HG03457 (cell line): ENCODE data around the gene LARGE1.

Experiments used
- ATAC-seq: cut with Tn5 transposase; IDR thresholded peaks from one replicate; pipeline ENCODE4 v1.9.1; 2021; ENCODE audit warnings: moderate number of reproducible peaks; ENCODE audit not compliant: unreplicated experiment

Gene LARGE1

DNA sequence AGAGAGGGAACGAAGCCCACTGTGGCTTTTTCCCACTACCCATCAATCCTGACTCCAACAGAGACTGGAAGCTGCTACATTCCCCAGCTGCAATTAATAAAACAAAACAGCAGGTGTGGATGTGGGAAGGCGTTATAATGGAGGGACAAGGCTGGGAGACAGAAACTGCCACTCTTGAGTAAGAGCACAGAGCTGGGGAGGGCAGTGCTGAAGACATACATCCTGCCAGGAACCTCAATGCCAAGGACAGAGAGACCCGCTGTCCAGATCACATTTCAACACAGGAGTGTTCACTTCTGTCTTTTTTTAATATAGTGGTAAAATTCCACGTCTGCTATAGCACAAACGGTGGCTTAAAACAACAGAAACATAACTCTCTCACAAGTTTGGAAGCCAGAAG, 94.5 kb downstream of the LARGE1 start:
- ATAC-seq: no peak

DNA sequence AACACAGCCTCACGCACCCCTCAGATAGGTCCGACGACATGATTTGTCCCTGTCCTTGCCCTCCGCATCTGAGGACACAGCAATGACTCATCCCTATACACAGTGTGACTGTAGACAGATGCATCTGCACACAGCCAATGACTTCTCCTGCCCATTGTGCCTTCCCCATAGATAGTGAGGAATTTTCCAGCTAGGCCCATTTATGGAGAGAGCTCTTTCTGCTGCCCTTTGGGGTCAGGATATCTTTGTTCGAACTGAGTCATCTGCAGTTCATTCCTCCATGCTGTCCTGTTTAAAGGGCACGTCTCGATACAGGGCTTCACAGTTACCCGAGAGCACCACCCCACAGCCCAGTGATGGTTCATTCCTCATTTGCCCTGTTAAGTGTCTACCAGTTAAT, 96.7 kb downstream of the LARGE1 start:
- no peak for ATAC-seq

DNA sequence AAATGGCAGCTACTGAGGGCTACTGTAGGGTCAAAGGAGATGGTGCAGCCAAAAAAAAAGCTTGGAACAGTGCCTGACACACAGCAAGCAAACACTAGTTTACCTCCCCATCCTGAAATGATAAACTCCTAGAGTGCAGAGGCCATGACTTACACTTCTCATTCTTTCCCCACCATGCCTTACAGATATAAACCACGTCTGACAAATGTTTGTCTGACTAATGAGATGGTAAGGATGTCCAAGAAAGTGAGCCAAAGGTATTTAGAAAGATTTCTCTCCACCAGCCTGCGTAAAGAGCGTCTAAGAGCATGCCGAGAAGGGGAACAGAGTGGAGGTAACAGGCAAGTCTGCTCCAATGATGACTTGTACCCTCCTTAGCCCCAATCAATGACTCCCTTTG, 99.0 kb downstream of the LARGE1 start:
- no peak for ATAC-seq

GRCh38 chr22:33819743-33820142, 100.5 kb downstream of the LARGE1 start:
- no peak for ATAC-seq

- no peak for ATAC-seq
Observed at GRCh38 chr22:33817512-33818127, 102.7 kb downstream of the LARGE1 start.

DNA sequence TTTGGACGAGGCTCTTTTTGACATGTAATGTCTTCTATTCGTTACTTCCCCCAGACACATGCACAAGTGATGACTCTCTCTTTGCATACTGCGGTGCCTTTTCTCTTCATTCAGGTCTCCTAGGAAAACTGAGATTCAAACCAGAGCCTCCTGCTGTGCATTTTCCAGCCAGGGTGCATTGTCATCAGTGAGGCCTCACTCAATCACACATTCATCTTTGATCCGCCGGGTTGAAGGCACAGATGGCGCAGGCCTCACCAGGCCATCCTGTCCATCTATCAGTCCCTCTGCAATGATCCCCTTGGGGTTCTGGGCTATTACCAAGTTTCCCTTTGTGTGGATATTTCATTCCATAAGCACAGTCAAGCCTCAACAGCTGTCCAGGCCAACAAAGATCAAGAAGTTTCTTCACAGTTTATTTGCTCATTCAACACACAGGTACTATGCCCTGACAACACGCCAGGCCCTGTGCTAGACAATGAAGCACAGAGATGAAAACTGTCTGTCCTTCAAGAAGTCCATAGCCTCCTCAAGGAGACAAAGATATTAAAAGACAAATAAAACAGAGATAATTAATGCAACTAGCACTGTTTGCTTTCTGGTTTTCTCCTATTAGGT, 107.8 kb downstream of the LARGE1 start:
- no peak for ATAC-seq

GRCh38 chr22:33811686-33812085, 108.6 kb downstream of the LARGE1 start:
- no peak for ATAC-seq

- no peak for ATAC-seq
Observed at GRCh38 chr22:33811208-33811607, 109.1 kb downstream of the LARGE1 start.

DNA sequence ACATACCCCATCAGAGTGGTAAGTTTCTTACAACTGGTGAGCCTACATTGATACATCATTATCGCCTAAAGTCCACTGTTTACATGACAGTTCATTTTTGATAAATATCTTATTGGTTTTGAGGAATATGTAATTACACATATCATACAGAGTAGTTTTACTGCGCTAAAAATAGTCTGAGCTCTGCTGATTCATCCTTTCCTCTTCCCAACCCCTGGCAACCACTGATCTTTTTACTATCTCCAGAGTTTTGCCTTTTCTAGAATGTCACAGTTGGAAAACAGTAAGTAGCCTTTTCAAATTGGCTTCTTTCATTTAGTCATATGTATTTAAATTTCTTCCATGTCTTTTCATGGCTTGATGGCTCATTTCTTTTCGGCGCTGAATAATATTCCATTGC, 112.8 kb downstream of the LARGE1 start:
- ATAC-seq: no peak

GRCh38 chr22:33806191-33806590, 114.1 kb downstream of the LARGE1 start:
- no peak for ATAC-seq

DNA sequence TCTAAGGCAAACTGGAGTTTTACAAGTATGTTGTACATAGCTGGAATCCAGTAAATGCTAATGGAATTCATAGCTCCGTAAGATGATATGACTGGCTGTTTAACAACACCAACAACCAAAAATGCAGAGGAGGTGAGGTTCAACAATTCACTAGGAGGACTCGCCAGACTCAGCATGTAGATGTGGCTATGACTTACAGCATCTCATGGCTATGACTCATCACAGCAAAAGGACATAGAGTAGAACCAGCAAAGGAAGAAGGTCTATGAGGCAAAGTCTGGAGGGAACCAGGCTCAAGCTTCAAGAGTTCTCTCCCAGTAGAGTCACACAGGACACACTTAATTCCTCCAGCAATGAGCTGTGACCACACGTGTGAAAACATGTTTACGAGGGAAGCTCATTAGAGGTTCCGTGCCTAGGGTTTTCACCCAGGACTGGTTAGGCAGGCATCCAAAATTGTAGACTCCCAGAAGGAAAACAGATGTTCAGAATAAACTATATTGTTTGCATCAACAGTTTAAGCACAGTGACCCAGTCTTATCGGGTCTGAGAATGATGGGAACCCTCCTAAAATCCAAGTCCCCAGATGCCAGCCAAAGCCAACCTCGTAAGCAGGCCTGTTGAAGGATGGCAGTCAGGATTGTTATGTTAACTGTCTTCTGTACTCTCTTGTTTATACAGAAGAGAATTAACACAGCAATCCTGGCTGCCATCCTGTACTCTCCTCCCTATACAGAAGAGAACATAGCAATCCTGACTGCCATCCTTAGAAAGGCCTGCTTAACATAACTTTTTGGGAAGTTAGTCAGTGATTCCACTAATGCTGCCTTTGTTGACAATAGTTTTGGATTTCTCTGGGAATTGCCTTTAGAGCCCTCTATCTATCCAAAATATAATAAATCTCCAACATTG, 116.6 kb downstream of the LARGE1 start:
- no peak for ATAC-seq

- ATAC-seq: no peak
Observed at GRCh38 chr22:33798401-33798800, 121.9 kb downstream of the LARGE1 start.

GRCh38 chr22:33796494-33796893, 123.8 kb downstream of the LARGE1 start:
- no peak for ATAC-seq

- ATAC-seq: no peak
Observed at GRCh38 chr22:33793475-33793874, 126.8 kb downstream of the LARGE1 start.

DNA sequence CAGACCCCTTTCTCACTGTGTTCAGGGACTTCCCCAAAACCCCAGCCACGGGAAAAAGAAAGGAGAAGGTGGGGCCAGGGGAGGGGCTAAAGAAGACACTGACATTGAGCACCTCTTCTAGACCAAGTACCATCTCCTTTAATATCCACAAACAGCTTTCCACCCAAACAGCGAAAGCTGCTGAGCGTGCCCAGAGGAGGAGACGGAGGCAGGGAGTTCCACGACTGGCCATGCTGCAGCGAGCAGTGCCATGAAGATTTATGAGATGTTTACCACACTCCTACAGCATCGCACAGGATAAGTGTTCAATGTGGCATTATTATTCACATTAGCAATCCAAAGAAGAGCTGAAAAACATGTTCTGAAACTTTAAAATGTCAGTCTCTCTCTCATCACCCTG, 127.4 kb downstream of the LARGE1 start:
- ATAC-seq: no peak

DNA sequence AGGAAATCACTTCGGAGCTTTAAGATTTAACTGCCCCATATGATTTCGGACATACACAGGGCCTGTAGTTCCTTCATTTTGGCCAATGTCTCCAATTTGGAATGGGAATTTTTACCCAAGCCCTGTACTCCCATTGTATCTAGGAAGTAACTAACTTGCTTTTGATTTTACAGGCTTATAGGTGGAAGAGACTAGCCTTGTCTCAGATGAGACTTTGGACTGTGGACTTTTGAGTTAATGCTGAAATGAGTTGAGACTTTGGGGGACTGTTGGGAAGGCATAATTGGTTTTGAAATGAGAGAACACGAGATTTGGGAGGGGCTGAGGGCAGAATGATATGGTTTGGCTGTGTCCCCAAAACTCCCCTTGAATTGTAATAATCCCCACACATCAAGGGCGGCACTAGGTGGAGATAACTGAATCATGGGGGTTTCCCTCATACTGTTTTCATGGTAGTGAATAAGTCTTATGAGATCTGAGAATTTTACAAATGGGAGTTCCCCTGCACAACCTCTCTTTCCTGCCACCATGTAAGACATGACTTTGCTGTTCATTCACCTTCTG, 130.5 kb downstream of the LARGE1 start:
- ATAC-seq: no peak

GRCh38 chr22:33788927-33789326, 131.3 kb downstream of the LARGE1 start:
- ATAC-seq: no peak

DNA sequence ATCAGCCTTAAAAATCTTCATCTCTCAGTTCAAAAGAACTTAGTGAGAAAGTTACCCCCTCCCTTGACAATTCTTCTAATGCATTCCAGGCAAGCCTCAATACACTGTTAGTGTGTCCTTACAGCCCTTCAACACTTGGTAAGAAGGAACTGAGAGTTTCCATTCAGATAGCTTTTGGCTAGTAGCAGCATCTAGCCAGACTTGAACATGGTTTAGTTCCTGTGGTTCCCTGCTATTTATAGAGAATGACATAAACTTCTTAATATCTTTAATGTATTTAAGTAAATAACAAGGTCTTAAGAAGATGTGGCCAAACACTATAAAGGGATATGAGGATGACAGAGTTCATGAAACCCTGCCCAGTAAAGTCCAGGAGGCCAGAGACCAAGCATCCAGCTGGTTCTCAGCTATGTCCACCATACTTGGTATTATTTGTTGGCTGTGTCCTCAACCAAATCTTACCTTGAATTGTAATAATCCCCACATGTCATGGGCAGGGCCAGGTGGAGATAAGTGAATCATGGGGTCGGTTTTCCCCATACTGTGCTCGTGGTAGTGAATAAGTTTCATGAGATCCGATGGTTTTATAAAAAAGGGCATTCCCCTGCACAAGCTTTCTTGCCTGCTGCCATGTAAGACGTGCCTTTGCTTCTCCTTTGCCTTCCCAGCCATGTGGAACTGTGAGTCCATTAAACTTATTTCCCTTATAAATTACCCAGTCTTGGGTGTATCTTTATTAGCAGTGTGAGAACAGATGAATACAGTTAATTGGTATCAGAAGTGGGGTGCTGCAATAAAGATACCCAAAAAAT, 132.4 kb downstream of the LARGE1 start:
- ATAC-seq: no peak

GRCh38 chr22:33786149-33786548, 134.1 kb downstream of the LARGE1 start:
- no peak for ATAC-seq

DNA sequence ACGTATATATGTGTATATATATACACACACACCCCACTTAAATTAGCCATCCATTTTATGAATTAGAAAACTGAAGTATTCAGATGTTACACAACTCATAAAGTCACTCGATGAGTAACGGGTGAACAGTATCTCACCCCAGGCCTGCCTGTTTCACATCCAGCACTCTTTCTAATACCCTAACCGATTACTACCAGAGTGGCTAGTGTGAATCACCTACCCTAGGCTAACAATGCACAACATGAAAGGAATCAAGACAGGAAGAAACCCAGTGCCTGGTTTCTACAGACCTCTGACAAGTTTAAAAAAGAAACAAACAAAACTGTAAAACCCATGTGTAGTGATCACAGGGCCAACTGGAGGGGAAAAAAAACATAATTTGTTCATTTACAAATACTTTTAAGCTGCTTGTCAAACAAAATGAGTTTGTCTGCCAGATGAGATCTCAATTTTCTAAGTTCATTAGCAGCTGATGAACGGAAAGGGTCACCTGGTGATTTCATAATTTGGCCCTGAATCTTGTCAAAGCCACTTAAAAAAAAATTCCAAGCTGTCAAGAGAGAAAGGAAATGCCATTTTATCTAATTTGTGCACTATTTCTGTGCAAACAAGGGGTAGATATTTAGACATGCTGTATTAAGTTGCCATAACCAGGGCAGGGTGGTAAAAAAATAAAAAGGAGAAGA, 134.8 kb downstream of the LARGE1 start:
- ATAC-seq: no peak
